Epithelial cell of esophagus (primary cell): ENCODE results near the gene RAN.
"Not testable (repeated sequence)": the region's sequence is repeated elsewhere in the genome, so short reads cannot be mapped to it uniquely, and the experiment has no call there.

Source experiments
- DNase-seq: peaks from one replicate; pipeline ENCODE4 v3.0.0; 2010; ENCODE audit warnings: low read depth
- H3K4me3 ChIP-seq: 2 replicates; pipeline ENCODE4 v1.5.1; 2011; ENCODE audit warnings: mild to moderate bottlenecking, low read length, control low read depth
- CTCF ChIP-seq: IDR thresholded peaks from 2 replicates; pipeline ENCODE4 v1.5.1; 2011; ENCODE audit warnings: low read depth, mild to moderate bottlenecking, low read length, control low read depth, inconsistent platforms; ENCODE audit not compliant: insufficient read depth; ENCODE audit errors: missing control alignments

RAN gene

DNA sequence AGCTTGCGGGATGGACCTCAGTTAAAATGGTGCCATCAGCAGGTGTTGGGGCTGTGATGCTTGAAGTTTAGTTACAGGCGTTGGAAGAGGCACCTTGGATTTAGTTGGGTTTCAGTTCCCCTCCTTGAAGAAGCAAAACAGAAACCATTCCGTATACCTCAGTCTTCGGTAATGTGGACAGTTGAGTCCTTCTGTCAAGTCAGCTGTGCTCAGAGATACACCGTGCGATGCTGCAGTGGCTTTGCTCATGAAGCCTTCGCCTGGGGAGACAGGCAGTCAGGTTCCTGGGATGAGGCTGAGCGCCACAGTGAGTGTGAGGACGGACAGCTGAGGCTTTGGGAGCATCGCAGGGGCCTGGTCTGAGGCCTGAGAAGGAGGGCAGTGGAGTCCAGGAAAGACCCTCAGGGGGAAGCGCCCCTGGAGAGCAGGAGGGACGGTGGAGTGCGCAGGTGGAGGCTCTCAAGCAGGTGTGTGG lies 7.4 kb downstream of the RAN start:
- DNase-seq: no peak
- TF ChIP-seq CTCF: no peak
- H3K4me3 ChIP-seq: no peak overlapping the region

DNA sequence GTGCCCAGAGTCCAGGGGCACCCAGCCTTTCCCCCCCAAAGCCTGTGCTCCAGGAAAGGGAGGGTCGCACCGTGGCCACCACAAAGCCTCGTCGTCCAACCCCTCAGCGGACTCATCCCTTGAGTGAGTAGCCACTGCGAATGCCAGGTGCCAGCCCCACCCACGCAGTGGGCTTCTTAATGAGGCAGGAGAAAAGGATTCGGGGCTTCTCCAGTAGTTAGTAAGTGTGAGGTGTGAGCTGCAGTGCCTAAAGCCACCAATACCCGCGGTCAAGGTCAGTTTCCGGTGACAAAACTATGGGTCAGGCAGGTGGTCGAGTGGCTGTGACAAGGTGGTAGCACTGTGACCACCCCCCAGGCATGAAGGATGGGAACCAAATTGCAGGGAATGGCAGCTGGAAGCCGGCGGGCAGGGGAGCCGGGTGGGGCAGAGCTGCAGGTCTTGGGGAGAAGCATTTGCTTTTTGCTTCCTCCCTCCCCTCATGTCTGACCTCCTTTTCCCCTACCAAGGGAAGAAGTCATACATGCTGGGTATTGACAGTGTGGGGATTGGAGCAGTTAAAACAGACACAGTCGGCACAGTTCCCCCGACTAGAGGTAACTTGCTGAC lies 8.0 kb downstream of the RAN start:
- no peak for TF ChIP-seq CTCF
- no peak for DNase-seq
- H3K4me3 ChIP-seq: no peak overlapping the region

GRCh38 chr12:130880411-130880885 lies 8.6 kb downstream of the RAN start:
- H3K4me3 ChIP-seq: no peak overlapping the region
- no peak for TF ChIP-seq CTCF
- no peak for DNase-seq

- TF ChIP-seq CTCF: no peak
- H3K4me3 ChIP-seq: no peak overlapping the region
- DNase-seq: no peak
These were observed 9.2 kb downstream of the RAN start for GRCh38 chr12:130881046-130881445.

DNA sequence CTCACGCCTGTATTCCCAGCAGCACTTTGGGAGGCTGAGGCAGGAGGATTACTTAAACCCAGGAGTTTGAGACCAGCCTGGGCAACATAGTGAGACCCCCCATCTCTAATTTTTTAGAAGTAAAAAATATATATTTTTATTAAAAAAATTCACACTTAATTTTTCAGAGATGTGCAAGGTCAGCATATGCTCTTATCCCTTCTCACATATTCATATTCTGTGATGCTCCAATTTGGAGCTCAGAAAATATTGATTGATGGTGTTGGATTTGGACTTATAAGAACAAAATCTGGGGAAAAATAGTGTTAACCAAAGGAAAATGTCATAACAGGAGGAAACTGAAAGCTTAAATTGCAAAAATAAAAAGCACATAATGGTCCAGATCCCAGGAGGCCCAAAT lies 9.7 kb downstream of the RAN start:
- DNase-seq: no peak
- H3K4me3 ChIP-seq: no peak overlapping the region
- TF ChIP-seq CTCF: no peak

DNA sequence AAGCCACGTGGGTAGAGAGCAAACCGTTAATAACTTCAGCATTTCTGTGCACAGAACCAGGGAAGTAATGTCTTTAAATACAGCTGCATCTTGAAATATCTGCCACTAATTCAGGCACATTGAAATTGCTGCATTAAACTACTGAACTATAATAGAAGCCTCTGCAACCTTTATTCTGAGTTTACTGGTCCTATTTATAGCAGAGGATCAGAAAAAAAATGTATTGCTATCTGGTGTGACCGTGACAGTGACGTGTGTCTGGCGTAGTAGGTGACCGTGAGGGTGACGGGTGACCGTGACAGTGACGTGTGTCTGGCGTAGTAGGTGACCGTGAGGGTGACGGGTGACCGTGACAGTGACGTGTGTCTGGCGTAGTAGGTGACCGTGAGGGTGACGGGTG lies 15.3 kb downstream of the RAN start:
- not testable (repeated sequence) for DNase-seq

GRCh38 chr12:130904064-130904463 lies 32.2 kb downstream of the RAN start:
- no peak for DNase-seq

More for the DNA sequence above, 15.3 kb downstream of the RAN start:
- not testable (repeated sequence) for H3K4me3 ChIP-seq

DNA sequence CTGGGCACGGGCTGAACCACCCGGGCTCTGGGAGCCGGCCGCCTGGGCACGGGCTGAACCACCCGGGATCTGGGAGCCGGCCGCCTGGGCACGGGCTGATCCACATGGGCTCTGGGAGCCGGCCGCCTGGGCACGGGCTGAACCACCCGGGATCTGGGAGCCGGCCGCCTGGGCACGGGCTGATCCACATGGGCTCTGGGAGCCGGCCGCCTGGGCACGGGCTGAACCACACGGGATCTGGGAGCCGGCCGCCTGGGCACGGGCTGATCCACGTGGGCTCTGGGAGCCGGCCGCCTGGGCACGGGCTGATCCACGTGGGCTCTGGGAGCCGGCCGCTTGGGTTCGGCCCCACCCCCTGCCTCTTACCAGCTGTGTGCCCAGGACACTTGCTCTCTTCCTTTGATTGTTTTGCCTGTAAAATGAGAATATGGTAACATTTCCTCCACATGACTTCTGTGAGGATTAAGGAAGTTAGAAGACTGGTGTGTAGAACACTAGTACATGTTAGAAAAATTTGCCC lies 33.1 kb downstream of the RAN start:
- DNase-seq, H3K4me3 ChIP-seq: not testable (repeated sequence)

More at GRCh38 chr12:130904064-130904463, 32.2 kb downstream of the RAN start:
- TF ChIP-seq CTCF: no peak
- no peak overlapping the region for H3K4me3 ChIP-seq
